GM19035 (cell line): ENCODE measurements around the gene ZNF446.
"Not testable (repeated sequence)": the region's sequence is repeated elsewhere in the genome, so short reads cannot be mapped to it uniquely, and the experiment has no call there.

Experiments used
- ATAC-seq: cut with Tn5 transposase; IDR thresholded peaks from one replicate; pipeline ENCODE4 v1.9.1; 2021; ENCODE audit not compliant: unreplicated experiment

Gene ZNF446

GRCh38 chr19:58499021-58499927 lies 23.1 kb downstream of the ZNF446 start:
- ATAC-seq, result peak; percentile 91

DNA sequence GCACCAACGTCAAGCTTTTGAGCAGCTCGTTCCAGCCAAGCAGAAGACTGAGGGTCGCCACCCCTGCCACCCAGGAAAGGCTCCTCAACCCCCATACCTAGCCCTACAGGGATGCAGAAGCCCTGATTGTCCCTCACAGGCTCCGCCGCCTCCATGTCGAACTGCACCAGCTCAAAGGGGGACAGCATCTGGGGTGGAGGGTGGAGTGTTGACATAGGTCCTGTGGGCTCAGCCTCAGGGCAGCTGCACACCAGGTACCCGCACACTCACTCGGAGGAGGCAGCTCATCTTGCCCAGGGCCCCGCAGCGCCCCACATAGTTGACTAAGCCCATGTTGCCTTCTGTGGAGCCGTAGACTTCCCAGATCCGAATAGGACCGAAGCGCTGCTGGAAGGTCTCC lies 24.1 kb downstream of the ZNF446 start:
- no peak for ATAC-seq

- ATAC-seq, result not testable (repeated sequence)
Measured at GRCh38 chr19:58507602-58508223, 31.6 kb downstream of the ZNF446 start.

- ATAC-seq, result no peak
Measured at GRCh38 chr19:58509731-58510083, 33.6 kb downstream of the ZNF446 start.

DNA sequence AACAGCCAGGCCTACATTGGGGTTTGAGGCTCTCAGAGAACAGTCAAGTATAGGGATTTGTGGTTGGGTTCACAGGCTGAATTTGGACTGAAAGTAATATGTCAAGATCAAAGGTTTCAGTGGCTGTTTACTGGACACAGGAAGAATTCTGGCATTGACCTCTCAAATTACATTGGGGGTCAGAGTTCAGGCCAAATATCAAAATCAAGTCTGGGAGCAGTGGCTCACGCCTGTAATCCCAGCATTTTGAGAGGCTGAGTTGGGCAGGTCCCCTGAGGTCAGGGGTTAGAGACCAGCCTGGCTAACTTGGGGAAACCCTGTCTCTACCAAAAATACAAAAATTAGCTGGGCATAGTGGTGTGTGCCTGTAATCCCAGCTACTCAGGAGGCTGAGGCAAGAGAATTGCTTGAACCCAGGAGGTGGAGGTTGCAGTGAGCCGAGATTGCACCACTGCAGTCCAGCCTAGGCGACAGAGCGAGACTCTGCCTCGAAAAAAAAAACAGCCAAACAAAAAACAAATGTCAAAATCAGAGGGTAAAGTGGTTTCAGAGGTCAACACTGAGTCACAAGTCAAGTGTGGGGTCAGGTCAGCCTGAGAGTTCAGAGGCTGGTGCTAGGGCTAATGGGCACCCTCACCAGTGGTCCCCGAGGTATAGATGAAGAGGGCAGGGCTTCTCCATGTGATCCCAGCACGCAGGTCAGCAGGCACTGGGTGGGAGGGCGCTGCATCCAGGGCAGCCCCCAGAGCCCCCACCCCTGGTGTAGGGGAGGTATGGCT lies 34.1 kb downstream of the ZNF446 start:
- no peak for ATAC-seq

- ATAC-seq, result no peak
Measured at GRCh38 chr19:58511353-58512208, 35.4 kb downstream of the ZNF446 start, which contains the start of gene SLC27A5. SLC27A5 (minus strand) TSS chr19:58511992; CDS start chr19:58511955, 37 bp downstream.

- no peak for ATAC-seq
Measured at GRCh38 chr19:58513213-58513693, 37.1 kb downstream of the ZNF446 start.

- ATAC-seq, result no peak
Measured at GRCh38 chr19:58513694-58514563, 37.8 kb downstream of the ZNF446 start.

- ATAC-seq, result no peak
Measured at GRCh38 chr19:58514564-58515022, 38.4 kb downstream of the ZNF446 start.

DNA sequence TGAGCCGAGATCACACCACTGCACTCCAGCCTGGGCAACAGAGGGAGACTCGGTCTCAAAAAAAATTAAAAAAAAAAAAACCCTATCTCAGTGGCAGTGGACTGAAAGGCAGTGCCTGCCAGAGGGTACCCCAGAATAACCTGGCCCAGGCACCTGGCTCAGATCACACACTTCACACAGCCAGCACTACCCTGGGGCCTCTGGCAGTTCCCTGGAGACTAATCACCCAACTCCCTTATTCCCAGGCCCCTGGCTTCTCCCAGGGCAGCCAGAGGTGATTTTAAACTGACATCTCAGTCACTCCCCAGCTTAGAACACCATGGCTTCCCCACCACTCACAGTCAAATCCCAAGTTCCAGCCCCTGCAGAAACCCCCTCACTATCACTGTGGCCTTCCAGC lies 39.1 kb downstream of the ZNF446 start:
- no peak for ATAC-seq

GRCh38 chr19:58516246-58516836 lies 40.2 kb downstream of the ZNF446 start:
- no peak for ATAC-seq

DNA sequence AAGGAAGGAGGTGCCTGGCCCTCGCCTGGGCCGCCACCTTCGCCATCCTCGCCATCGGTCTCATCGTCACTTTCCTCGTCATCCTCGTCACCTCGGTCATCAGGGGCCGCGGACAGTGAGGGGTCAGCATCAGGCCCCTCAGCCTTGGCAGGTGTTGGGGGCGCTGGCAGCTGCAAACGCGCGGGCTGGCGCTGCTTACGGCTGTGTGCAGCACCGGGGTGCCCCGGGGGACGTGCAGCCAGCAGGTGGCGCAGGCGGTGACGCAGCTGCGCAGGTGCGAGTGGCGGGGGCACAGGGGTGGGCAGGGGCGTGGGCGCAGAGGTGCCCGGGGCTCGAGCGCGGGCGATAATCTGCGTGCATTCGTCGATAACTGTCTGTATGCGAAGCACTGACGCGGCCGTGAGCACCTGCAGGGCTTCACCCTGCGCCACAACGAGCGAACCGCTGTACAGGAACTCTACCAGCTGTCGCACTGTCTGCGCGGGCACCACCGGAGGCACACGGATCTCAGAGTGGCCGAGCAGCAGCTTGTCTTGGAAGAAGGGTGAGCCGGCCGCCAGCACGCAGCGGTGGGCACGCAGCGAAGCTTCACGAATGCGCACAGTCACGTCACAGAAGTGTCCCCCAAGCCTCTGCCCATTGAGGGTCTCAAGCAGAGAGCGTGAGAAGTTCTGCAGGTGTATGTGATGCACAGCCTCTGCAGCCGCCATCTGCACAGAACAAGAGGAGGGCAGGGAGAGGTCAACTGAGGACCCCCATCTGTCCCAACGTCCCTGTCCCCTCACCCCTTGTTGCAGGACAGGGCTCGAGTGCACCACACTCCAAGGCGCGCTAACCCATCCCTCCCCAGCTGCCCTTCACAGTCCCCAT lies 41.0 kb downstream of the ZNF446 start:
- ATAC-seq, result no peak

GRCh38 chr19:58518256-58519086 lies 42.3 kb downstream of the ZNF446 start:
- ATAC-seq, result no peak

GRCh38 chr19:58519087-58519354 lies 42.9 kb downstream of the ZNF446 start:
- no peak for ATAC-seq

GRCh38 chr19:58519355-58520256 lies 43.5 kb downstream of the ZNF446 start, which contains the start of gene ZBTB45:
ZBTB45 (minus strand) TSS chr19:58519810; CDS start chr19:58517673, 2,137 bp downstream.
- ATAC-seq, result peak; percentile 77

DNA sequence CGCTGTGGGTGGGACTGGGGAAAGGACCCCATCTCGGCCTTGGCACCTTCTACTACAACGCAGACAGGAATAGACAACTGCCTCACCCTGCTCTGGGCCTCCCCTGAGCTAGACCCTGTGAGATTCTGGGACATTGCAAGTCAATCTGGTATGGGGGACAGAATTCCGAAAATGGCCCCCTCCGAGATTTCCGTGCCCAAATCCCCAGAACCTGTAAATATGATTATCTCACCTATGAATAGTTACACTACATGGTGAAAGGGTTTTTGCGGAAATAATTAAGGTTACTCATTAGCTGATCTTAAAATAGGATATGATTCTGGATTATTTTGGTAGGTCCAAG lies 44.1 kb downstream of the ZNF446 start:
- no peak for ATAC-seq
